Pancreas (tissue), 10 donors: ENCODE data around the gene KANSL3. TPM values are rescaled to one million over a fixed set of nuclear protein-coding genes. Genes with fewer than 3 reads are reported as not detected.
"Not testable (repeated sequence)": the region's sequence is repeated elsewhere in the genome, so short reads cannot be mapped to it uniquely, and the experiment has no call there.

Experiments used
- ATAC-seq, 4 donors: fragments of 200-7000 bp; cut with Tn5 transposase; one replicate each; pipeline versions ENCODE4 v1.8.0 to v1.9.1; 2020; ENCODE audit warnings: mild to moderate bottlenecking in 4 of 4, moderate library complexity in 4 of 4
- DNase-seq, 6 donors: peaks; one replicate each; pipeline ENCODE4 v3.0.0-alpha.2; 2020
- FAIRE-seq: peaks from 2 replicates; lab custom pipeline; 2012; peaks lifted over from hg19 to GRCh38; lab: Jason Lieb, UNC
- H3K27ac ChIP-seq, 4 donors: fragments of 200-600 bp; sonication (generic); 1 replicate in 3 of 4; 2 replicates in 1 of 4; pipeline versions ENCODE4 v1.5.0 to v1.8.0; 2020
- H3K27me3 ChIP-seq, 4 donors: fragments of 200-600 bp; one replicate each; pipeline ENCODE4 v1.8.0; 2021
- H3K36me3 ChIP-seq, 3 donors: fragments of 200-600 bp; sonication (generic) in 1 of 3; one replicate each; pipeline versions ENCODE4 v1.5.0 to v1.8.0; 2020 to 2021
- H3K4me1 ChIP-seq, 3 donors: fragments of 200-600 bp; one replicate each; pipeline ENCODE4 v1.8.0; 2021
- H3K4me3 ChIP-seq, 4 donors: fragments of 200-600 bp; sonication (generic) in 2 of 4; one replicate each; pipeline versions ENCODE4 v1.5.0 to v1.8.0; 2020 to 2021
- H3K9me3 ChIP-seq, 4 donors: fragments of 200-600 bp; one replicate each; pipeline ENCODE4 v1.8.0; 2021
- CTCF ChIP-seq, 4 donors: fragments of 200-600 bp; sonication (generic) in 3 of 4; IDR thresholded peaks; one replicate each; pipeline versions ENCODE4 v1.5.0 to v1.8.0; 2021; ENCODE audit warnings: antibody characterized with exemption in 4 of 4
- WGBS, 2 donors: extraction: QIAGEN DNeasy Blood & Tissue Kit; methylation state at CpG; one replicate each; pipeline ENCODE4 v1.1.7; 2013; 5-methylcytosine and 5-hydroxymethylcytosine counted together
- intact Hi-C, 3 donors: fragments of 100-400 bp; cut with DNase I; formaldehyde crosslinking; loops; one replicate each; pipeline versions ENCODE4 v1.11.1 to v1.14.2; 2022
- polyA plus RNA-seq, 2 donors: library from polyadenylated mRNA; stranded (reverse); fragments of 200-250 nt; gene quantifications; one replicate each; pipeline ENCODE4 v1.2.3, GENCODE V29; 2013
- total RNA-seq, 6 donors: library from RNA; stranded (reverse); fragmentation: NEBNext Ultra II Directional in 4 of 6; extraction: Animal tissue kit (Norgen Biotek cat#: 25700) in 4 of 6; gene quantifications; one replicate each; pipeline versions ENCODE4 v1.2.1 to v1.2.4, GENCODE V29; 2021 to 2023
- donor health status: healthy with polysubstance abuse.
- donor health status: DM: no; HTN: no; CAD: no; lungs with moderate emphysema.
- donor health status: DM: no; HTN: no; CAD: no.
- donor health status: control.
- donor health status: control.
- donor health status: Bipolar disorder and iron deficiency.
- donor health status: DM: yes; HTN: yes; CAD: no.
- donor health status: DM: no; HTN: no; CAD: no.
- donor health status: DM: no; HTN: no; CAD: no.
- donor health status: DM: yes; HTN: yes; CAD: no.

The KANSL3 gene
- total and polyA plus RNA-seq, 8 donors = 14.8 to 28.9 (median 19.2) TPM

- Histone ChIP-seq H3K27me3 (no peaks in the 10 kb centered on the region), H3K4me1 (no peaks in the 10 kb centered on the region), H3K27ac (no peak overlapping the region), H3K36me3 (no peaks in the 10 kb centered on the region), H3K9me3 (no peaks in the 10 kb centered on the region), H3K4me3 (no peak overlapping the region)
- DNase-seq (no peak), ATAC-seq (no peak), FAIRE-seq (no peak)
- 65 to 77% methylated on average over 3 of the region's 3 CpGs for WGBS, 2 donors
- intact Hi-C loops = no loop called here
- TF ChIP-seq CTCF (IDR thresholded peaks at IDR 0.05) = no peak
These were observed 73.5 kb downstream of the KANSL3 start for GRCh38 chr2:96564563-96564962.

- intact Hi-C loops = no loop called here
- Histone ChIP-seq H3K4me3 (no peak overlapping the region), H3K4me1 (no peaks in the 10 kb centered on the region), H3K9me3 (no peaks in the 10 kb centered on the region), H3K36me3 (no peaks in the 10 kb centered on the region), H3K27ac (no peak overlapping the region), H3K27me3 (no peaks in the 10 kb centered on the region)
- DNase-seq (no peak), ATAC-seq (no peak), FAIRE-seq (no peak)
- 72 to 79% methylated on average over 4 of the region's 4 CpGs for WGBS, 2 donors
- TF ChIP-seq CTCF (IDR thresholded peaks at IDR 0.05) = no peak
These were observed 74.1 kb downstream of the KANSL3 start for GRCh38 chr2:96564026-96564425.

- Histone ChIP-seq H3K36me3 (no peaks in the 10 kb centered on the region), H3K9me3 (no peaks in the 10 kb centered on the region), H3K4me3 (no peak overlapping the region), H3K27ac (no peak overlapping the region), H3K27me3 (no peaks in the 10 kb centered on the region), H3K4me1 (no peaks in the 10 kb centered on the region)
- intact Hi-C loops = no loop called here
- ATAC-seq (no peak), FAIRE-seq (no peak), DNase-seq (no peak)
- TF ChIP-seq CTCF (IDR thresholded peaks at IDR 0.05) = no peak
- WGBS, 2 donors = 90 to 93% methylated on average over 8 of the region's 8 CpGs
These were observed 79.6 kb downstream of the KANSL3 start for GRCh38 chr2:96558485-96558884.

- intact Hi-C loops = no loop called here
- H3K4me1 ChIP-seq = no peaks in the 10 kb centered on the region
- WGBS, 2 donors = 85 to 88% methylated on average over 6 of the region's 6 CpGs
- no peak for TF ChIP-seq CTCF (IDR thresholded peaks at IDR 0.05)
- H3K36me3 ChIP-seq = no peaks in the 10 kb centered on the region
- H3K27ac ChIP-seq = no peak overlapping the region
- no peaks in the 10 kb centered on the region for H3K27me3 ChIP-seq
- DNase-seq = no peak
- no peak for ATAC-seq
- no peak overlapping the region for H3K4me3 ChIP-seq
- FAIRE-seq = no peak
- H3K9me3 ChIP-seq = no peaks in the 10 kb centered on the region
These were observed 80.1 kb downstream of the KANSL3 start for GRCh38 chr2:96558061-96558460.

- H3K4me3 ChIP-seq, DNase-seq, H3K36me3 ChIP-seq, FAIRE-seq, H3K27me3 ChIP-seq, H3K9me3 ChIP-seq, H3K4me1 ChIP-seq, ATAC-seq, H3K27ac ChIP-seq, intact Hi-C loops: not testable (repeated sequence)
- WGBS, 2 donors = 64 to 72% methylated on average over 6 of the region's 6 CpGs
These were observed 80.7 kb downstream of the KANSL3 start for GRCh38 chr2:96557421-96557820.
